ENCODE data around the gene HYKK. TPM values are rescaled to one million over a fixed set of nuclear protein-coding genes. Genes with fewer than 3 reads are reported as not detected.

The HYKK gene, protein sequence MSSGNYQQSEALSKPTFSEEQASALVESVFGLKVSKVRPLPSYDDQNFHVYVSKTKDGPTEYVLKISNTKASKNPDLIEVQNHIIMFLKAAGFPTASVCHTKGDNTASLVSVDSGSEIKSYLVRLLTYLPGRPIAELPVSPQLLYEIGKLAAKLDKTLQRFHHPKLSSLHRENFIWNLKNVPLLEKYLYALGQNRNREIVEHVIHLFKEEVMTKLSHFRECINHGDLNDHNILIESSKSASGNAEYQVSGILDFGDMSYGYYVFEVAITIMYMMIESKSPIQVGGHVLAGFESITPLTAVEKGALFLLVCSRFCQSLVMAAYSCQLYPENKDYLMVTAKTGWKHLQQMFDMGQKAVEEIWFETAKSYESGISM
- total RNA-seq: 0.96 and 6.2 TPM in 2 replicates

GRCh38 chr15:78506971-78507830, at the start of gene HYKK:
Gene HYKK, plus strand, starts transcription at chr15:78507577. Its CDS starts 5,512 bp downstream, at chr15:78513089.

DNA sequence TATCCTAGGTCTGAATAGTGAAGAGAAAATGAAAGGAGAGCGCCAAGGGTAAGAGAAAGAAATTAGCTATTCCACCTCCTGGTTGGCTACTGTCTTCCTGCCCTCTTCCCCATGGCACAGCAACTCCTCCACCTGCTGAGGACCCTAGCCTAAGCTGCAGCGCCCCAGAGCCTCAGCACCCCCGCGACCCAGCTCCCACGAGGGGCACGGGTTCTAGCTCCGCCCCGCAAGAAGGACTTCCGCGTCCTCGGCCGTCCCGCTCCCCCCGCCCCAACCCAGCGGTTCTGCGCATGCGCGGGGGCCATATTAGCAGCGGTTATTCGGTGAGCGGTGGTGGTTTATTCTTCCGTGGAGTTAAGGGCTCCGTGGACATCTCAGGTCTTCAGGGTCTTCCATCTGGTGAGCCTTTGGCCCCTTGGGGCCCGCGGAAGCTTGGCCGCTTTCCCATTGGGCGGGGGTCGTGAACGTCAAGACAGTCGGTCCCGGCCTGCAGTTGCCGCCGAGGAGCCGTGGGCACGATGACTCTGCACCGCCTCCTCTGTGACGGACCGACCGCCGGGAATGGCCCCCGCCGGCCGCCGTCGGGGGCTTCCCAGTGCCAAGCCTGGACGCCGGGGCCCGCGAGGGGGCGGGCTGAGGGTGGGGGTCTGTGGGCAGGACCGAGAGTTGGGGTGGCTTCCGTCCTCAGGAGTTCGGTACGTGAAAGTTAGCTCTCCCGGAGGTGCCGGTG, 32.9 kb downstream of the HYKK start, which contains the start of gene PSMA4:
TSS of gene PSMA4 (plus strand) at position 304 of the 730 bp plus-strand sequence. CDS start 1,484 bp downstream, outside the sequence.

DNA sequence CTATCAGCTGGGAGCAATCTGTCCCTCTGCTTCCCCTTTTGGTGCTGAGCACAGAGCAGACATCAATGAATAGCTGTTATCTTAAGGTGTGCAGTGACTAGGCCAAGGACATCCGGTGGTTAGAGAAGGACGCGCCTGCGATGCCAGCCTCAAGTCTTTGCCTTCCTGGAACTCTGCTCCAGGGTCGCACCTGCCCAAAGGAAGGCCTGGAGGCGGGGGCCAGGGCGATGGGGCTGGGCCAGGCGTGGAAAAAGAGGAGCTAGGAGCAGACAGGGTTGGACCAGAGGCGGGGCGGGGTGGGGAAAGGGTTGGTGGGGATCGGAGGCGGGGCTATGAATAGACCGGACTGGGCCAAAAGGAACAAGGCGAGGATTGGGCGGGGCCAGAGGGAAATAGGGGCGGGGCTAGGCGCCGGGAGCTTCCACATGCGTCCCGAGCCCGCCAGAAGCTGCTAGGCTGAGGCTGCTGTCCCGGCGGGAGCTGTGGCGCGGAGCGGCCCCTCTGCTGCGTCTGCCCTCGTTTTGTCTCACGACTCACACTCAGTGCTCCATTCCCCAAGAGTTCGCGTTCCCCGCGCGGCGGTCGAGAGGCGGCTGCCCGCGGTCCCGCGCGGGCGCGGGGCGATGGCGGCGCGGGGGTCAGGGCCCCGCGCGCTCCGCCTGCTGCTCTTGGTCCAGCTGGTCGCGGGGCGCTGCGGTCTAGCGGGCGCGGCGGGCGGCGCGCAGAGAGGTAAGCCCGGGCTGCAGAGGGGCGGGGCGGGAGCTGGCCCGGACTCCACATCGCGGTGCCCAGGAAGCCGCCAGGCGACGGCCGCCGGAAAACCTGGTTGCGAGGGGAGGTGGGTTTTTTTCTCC, 57.9 kb downstream of the HYKK start, which contains the start of gene CHRNA5:
TSS of gene CHRNA5 (plus strand) at position 424 of the 854 bp plus-strand sequence. CDS start at position 624, 200 bp downstream.

Other genes with a start within 250 kb of the HYKK start
- gene DNAJA4, start 243.0 kb upstream of the HYKK start, total RNA-seq: 6.0 and 13.6 TPM in 2 replicates
- gene SKIC8, start 208.0 kb upstream of the HYKK start, total RNA-seq: 39.9 and 50.6 TPM in 2 replicates
- not detected in 2 replicates for gene CRABP1, start 167.2 kb upstream of the HYKK start, total RNA-seq
- 14.5 and 17.1 TPM in 2 replicates for gene IREB2, start 69.4 kb upstream of the HYKK start, total RNA-seq
- 230 and 247 TPM in 2 replicates for gene PSMA4, start 32.9 kb downstream of the HYKK start, total RNA-seq
- 2.6 and 5.1 TPM in 2 replicates for gene CHRNA5, start 57.9 kb downstream of the HYKK start, total RNA-seq
- gene CHRNA3, start 113.4 kb downstream of the HYKK start, total RNA-seq: not detected in 2 replicates
- not detected in 2 replicates for gene CHRNB4, start 133.6 kb downstream of the HYKK start, total RNA-seq

Measured in tracheal epithelial cell (primary cell).